Spleen (tissue), 7 donors: ENCODE data around the gene CHST4.

Source experiments
- CTCF ChIP-seq, 11 experiments: fragments of 200-600 bp in 7 of 11; fragments of 450-650 bp in 4 of 11; sonication (generic) in 4 of 11; IDR thresholded peaks in 8 of 11; conservative IDR thresholded peaks in 3 of 11; 1 replicate in 7 of 11; 2 replicates in 4 of 11; pipeline versions ENCODE4 v1.4.0 to v1.8.0; 2016 to 2021; ENCODE audit warnings: antibody characterized with exemption in 11 of 11, inconsistent platforms in 4 of 11, mild to moderate bottlenecking in 1 of 11
- POLR2A ChIP-seq, 3 donors: fragments of 450-650 bp; IDR thresholded peaks; one replicate each; pipeline ENCODE4 v1.5.1; 2017; ENCODE audit warnings: antibody characterized with exemption in 3 of 3, mild to moderate bottlenecking in 1 of 3
- POLR2AphosphoS5 ChIP-seq, 3 donors: sonication (generic); formaldehyde crosslinking; IDR thresholded peaks; one replicate each; pipeline ENCODE4 v1.5.1; 2017; ENCODE audit warnings: antibody characterized with exemption in 3 of 3
- donor health status: DM: no; HTN: no; CAD: no; lungs with moderate emphysema.
- donor health status: DM: no; HTN: no; CAD: no.
- donor health status: DM: no; HTN: no; CAD: no.

- TF ChIP-seq CTCF (IDR thresholded peaks at IDR 0.05 in 8 of 11, conservative IDR thresholded peaks at IDR 0.05 in 3 of 11) = no peak
- TF ChIP-seq POLR2AphosphoS5 (IDR thresholded peaks at IDR 0.05) = no peak
- no peak for TF ChIP-seq POLR2A (IDR thresholded peaks at IDR 0.05)
Observed at GRCh38 chr16:71584543-71585317, 58.5 kb downstream of the CHST4 start.
